Endothelial cell of umbilical vein (primary cell): Measurements from ENCODE around the gene IGF2R. TPM values are rescaled to one million over a fixed set of nuclear protein-coding genes. Genes with fewer than 3 reads are reported as not detected.

Experiments
- BruUV-seq: library from RNA; stranded (reverse); fragments of 400-500 nt; replicated peaks from 2 replicates; lab custom pipeline; 2021; lab: Mats Ljungman, UMichigan
- CTCF ChIA-PET: fragments of 300-600, 350-600 bp; sonication (Branson Sonifier 250); formaldehyde crosslinking; loops from one replicate; lab custom pipeline; 2021; ENCODE audit warnings: antibody characterized with exemption, inconsistent platforms; lab: Charles Lee
- POLR2A ChIA-PET: fragments of 300-600, 350-600 bp; sonication (Branson Sonifier 250); formaldehyde crosslinking; loops from one replicate; lab custom pipeline; 2021; ENCODE audit warnings: antibody characterized with exemption, inconsistent platforms; lab: Charles Lee
- DNase-seq: peaks from one replicate; pipeline ENCODE4 v3.0.0-alpha.2; 2011; ENCODE audit warnings: low read depth, low spot score
- FAIRE-seq: peaks from 2 replicates; lab custom pipeline; 2011; peaks lifted over from hg19 to GRCh38; lab: Jason Lieb, UNC
- H2AFZ ChIP-seq: 2 replicates; pipeline ENCODE4 v1.6.0; 2012; ENCODE audit warnings: low read depth, low read length, control low read depth, inconsistent platforms
- H3K27ac ChIP-seq: 2 replicates; pipeline ENCODE4 v1.5.1; 2011; ENCODE audit warnings: low read depth, mild to moderate bottlenecking, control low read depth, low read length, moderate library complexity; ENCODE audit not compliant: insufficient read depth
- H3K27me3 ChIP-seq, 2 experiments: 2 replicates each; pipeline versions ENCODE4 v1.6.0 to v1.6.1; 2011; ENCODE audit warnings: low read length in 2 of 2, mixed read lengths in 1 of 2; ENCODE audit not compliant: control insufficient read depth in 2 of 2, insufficient read depth in 2 of 2
- H3K36me3 ChIP-seq, 2 experiments: 2 replicates in 1 of 2; 3 replicates in 1 of 2; pipeline ENCODE4 v1.5.1; 2011; ENCODE audit warnings: low read length in 2 of 2, mild to moderate bottlenecking in 1 of 2, moderate library complexity in 1 of 2; ENCODE audit not compliant: control insufficient read depth in 2 of 2, insufficient read depth in 2 of 2; ENCODE audit errors: extremely low read depth in 1 of 2
- H3K4me1 ChIP-seq: 3 replicates; pipeline ENCODE4 v1.5.1; 2011; ENCODE audit warnings: mild to moderate bottlenecking, low read length; ENCODE audit not compliant: control insufficient read depth, insufficient read depth; ENCODE audit errors: extremely low read depth
- H3K4me2 ChIP-seq: 2 replicates; pipeline ENCODE4 v1.6.1; 2011; ENCODE audit warnings: low read length, control low read depth, mixed read lengths; ENCODE audit not compliant: insufficient read depth
- H3K4me3 ChIP-seq, 3 experiments: fragments of 200-600 bp in 1 of 3; sonication (generic), shearing (Covaris generic) in 1 of 3; replicated peaks in 1 of 3; 2 replicates each; pipeline ENCODE4 v1.5.1; 2011 to 2016; ENCODE audit warnings: control low read depth in 3 of 3, low read length in 3 of 3, mild to moderate bottlenecking in 2 of 3, inconsistent platforms in 1 of 3, low read depth in 1 of 3, moderate library complexity in 1 of 3; ENCODE audit not compliant: insufficient read depth in 1 of 3
- H3K79me2 ChIP-seq: 2 replicates; pipeline ENCODE4 v1.6.0; 2012; ENCODE audit warnings: low read length, inconsistent platforms; ENCODE audit not compliant: control insufficient read depth, insufficient read depth
- H3K9ac ChIP-seq: replicated peaks from 2 replicates; pipeline ENCODE3; 2011; ENCODE audit warnings: low read length, control low read depth; ENCODE audit not compliant: insufficient read depth; ENCODE audit errors: extremely low read depth
- H3K9me1 ChIP-seq: replicated peaks from 3 replicates; pipeline ENCODE4 v1.6.0; 2011; ENCODE audit warnings: mild to moderate bottlenecking, low read length; ENCODE audit not compliant: control insufficient read depth, insufficient read depth; ENCODE audit errors: extremely low read depth
- H3K9me3 ChIP-seq: replicated peaks from 2 replicates; pipeline ENCODE4 v1.5.1; 2012; ENCODE audit warnings: low read length, inconsistent platforms; ENCODE audit not compliant: control insufficient read depth, insufficient read depth
- H4K20me1 ChIP-seq: replicated peaks from 2 replicates; pipeline ENCODE3; 2011; ENCODE audit warnings: mild to moderate bottlenecking, low read length; ENCODE audit not compliant: control insufficient read depth, insufficient read depth; ENCODE audit errors: extremely low read depth
- CTCF ChIP-seq, 2 donors: IDR thresholded peaks; 1 replicate in 1 of 2; 2 replicates in 1 of 2; pipeline ENCODE4 v1.5.1; 2011; ENCODE audit warnings: low read length in 2 of 2, mild to moderate bottlenecking in 2 of 2, moderate library complexity in 2 of 2, control low read depth in 1 of 2, inconsistent platforms in 1 of 2, low read depth in 1 of 2; ENCODE audit not compliant: insufficient read depth in 1 of 2; ENCODE audit errors: extremely low read depth in 1 of 2
- EZH2 ChIP-seq: IDR thresholded peaks from 2 replicates; pipeline ENCODE4 v1.6.1; 2012; ENCODE audit warnings: borderline replicate concordance, low read depth, mild to moderate bottlenecking, moderate library complexity, low read length, inconsistent platforms; ENCODE audit not compliant: severe bottlenecking
- FOS ChIP-seq: IDR thresholded peaks from 2 replicates; pipeline ENCODE4 v1.6.1; 2011; ENCODE audit warnings: mild to moderate bottlenecking, low read length, moderate library complexity, borderline replicate concordance; ENCODE audit not compliant: insufficient read depth
- GATA2 ChIP-seq: IDR thresholded peaks from 2 replicates; pipeline ENCODE4 v1.7.0; 2011; ENCODE audit warnings: low read depth, mild to moderate bottlenecking, moderate library complexity, mixed read lengths, low read length; ENCODE audit not compliant: insufficient read length, insufficient read depth
- JUN ChIP-seq: IDR thresholded peaks from 2 replicates; pipeline ENCODE4 v1.6.1; 2011; ENCODE audit warnings: borderline replicate concordance, low read depth; ENCODE audit not compliant: insufficient read length, insufficient read depth
- MYC ChIP-seq: IDR thresholded peaks from one replicate; pipeline ENCODE4 v1.6.1; 2011; ENCODE audit warnings: mild to moderate bottlenecking, low read depth, low read length
- POLR2A ChIP-seq: IDR thresholded peaks from 2 replicates; pipeline ENCODE4 v1.6.1; 2012; ENCODE audit warnings: low read depth, mild to moderate bottlenecking, control low read depth, low read length
- POLR2AphosphoS5 ChIP-seq: IDR thresholded peaks from 2 replicates; pipeline ENCODE4 v1.6.1; 2012; ENCODE audit warnings: low read depth, mild to moderate bottlenecking, control low read depth, low read length, moderate library complexity; ENCODE audit not compliant: insufficient read depth
- dilution Hi-C: fragments of 300-500 bp; cut with MboI; formaldehyde crosslinking; loops from one replicate; pipeline ENCODE4 v1.15.0; 2019; ENCODE audit warnings: low sequenced_read_pairs; ENCODE audit not compliant: extremely low pct_ligation_motif_present
- intact Hi-C: fragments of 100-400 bp; cut with micrococcal nuclease; formaldehyde crosslinking; loops from one replicate; pipeline ENCODE4 v1.10.0; 2022
- polyA plus RNA-seq, 4 experiments: library from polyadenylated mRNA; depleted of rRNA in 3 of 4; stranded (reverse) in 3 of 4; unstranded in 1 of 4; fragments of >200 nt; gene quantifications; 2 replicates each; pipeline versions ENCODE4 v1.2.1 to v1.2.3, GENCODE V29; 2011 to 2012; ENCODE audit warnings: missing spikeins in 1 of 4
- total RNA-seq: library from RNA; stranded (reverse); gene quantifications from 2 replicates; pipeline ENCODE4 v1.2.3, GENCODE V29; 2021
- TF ChIP-seq, protein P1 (sequence below): IDR thresholded peaks from 2 replicates; pipeline ENCODE4 v1.6.1; 2011; ENCODE audit not compliant: insufficient read depth, insufficient read length

Gene IGF2R
- total and polyA plus RNA-seq, 2 donors (not counting 3 experiments of a cell fraction or from before 2014, with no cell fraction given): 16.3 to 60.2 TPM

DNA sequence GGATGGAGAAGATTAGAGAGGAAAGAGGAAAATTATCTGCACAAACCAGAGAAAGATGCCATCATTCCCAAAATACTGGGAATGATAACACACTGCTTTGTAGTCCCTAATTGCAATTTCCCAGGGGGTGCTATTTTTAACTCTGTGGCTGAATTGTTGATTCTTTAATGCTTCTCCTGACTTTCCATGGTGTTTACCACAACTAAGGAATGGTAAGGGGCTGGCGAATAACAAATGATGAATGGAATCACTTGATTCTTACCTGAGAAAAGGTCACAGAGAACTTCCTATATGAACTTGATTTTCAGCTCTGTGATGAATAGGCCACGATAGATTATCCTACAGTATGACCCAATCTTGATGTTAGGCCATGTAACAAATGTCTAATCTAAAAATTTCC, 22.0 kb upstream of the IGF2R start:
- Histone ChIP-seq H3K9ac (no peak overlapping the region), H3K9me3 (no peaks in the 10 kb centered on the region), H3K79me2 (no peaks in the 10 kb centered on the region), H2AFZ (no peak overlapping the region), H3K4me1 (no peaks in the 10 kb centered on the region), H3K9me1 (no peaks in the 10 kb centered on the region), H3K27ac (no peak overlapping the region), H4K20me1 (no peaks in the 10 kb centered on the region), H3K4me2 (no peak overlapping the region), H3K36me3 (no peaks in the 10 kb centered on the region), H3K27me3 (no peaks in the 10 kb centered on the region), H3K4me3 (no peak overlapping the region)
- dilution Hi-C loops (no loop called here), intact Hi-C loops (no loop called here)
- BruUV-seq: no TSS peak
- CTCF ChIA-PET: no interaction called here
- DNase-seq: no peak
- POLR2A ChIA-PET: no interaction called here
- no peak for FAIRE-seq
- TF ChIP-seq, protein P1, sequence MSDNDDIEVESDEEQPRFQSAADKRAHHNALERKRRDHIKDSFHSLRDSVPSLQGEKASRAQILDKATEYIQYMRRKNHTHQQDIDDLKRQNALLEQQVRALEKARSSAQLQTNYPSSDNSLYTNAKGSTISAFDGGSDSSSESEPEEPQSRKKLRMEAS: no peak
- no peak for TF ChIP-seq JUN
- no peak for TF ChIP-seq FOS

DNA sequence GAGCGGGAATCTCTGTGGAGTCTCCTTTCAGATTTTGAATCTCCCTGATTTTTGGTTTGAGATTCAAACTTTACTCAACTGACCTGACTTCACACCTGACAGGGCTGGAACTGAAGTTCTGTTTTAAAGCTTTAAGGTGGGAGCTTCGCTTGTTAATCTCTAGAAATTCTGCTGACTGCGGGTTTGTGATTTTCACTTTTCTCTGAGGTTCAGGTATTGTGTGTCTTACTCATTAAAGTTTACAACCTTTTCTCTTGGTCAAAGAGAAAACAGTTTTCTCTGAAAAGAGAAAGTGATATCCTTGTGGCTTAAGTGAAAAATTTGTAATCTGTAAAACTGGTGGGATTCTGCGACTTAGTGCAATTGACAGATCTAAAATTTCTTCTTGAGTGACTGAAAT, 20.7 kb upstream of the IGF2R start:
- Histone ChIP-seq H3K4me2 (no peak overlapping the region), H3K4me3 (no peak overlapping the region), H3K9ac (no peak overlapping the region), H3K27ac (no peak overlapping the region), H3K9me1 (no peaks in the 10 kb centered on the region), H3K36me3 (no peaks in the 10 kb centered on the region), H3K9me3 (no peaks in the 10 kb centered on the region), H3K4me1 (no peaks in the 10 kb centered on the region), H3K27me3 (no peaks in the 10 kb centered on the region), H4K20me1 (no peaks in the 10 kb centered on the region), H2AFZ (no peak overlapping the region), H3K79me2 (no peaks in the 10 kb centered on the region)
- ChIA-PET CTCF (no interaction called here), POLR2A (no interaction called here)
- TF ChIP-seq POLR2A (no peak), GATA2 (no peak), EZH2 (no peak), POLR2AphosphoS5 (no peak), CTCF (IDR thresholded peaks at IDR 0.05; ENCODE audit: extremely low read depth in 1 of 2, insufficient read depth in 1 of 2, low read depth in 1 of 2, low read length in 2 of 2) (no peak), FOS (no peak), JUN (no peak), MYC (no peak)
- TF ChIP-seq, protein P1: no peak
- intact Hi-C loops (no loop called here), dilution Hi-C loops (no loop called here)
- no peak for DNase-seq
- no peak for FAIRE-seq
- no TSS peak for BruUV-seq
